Stimulated activated CD8-positive, alpha-beta memory T cell treated with anti-CD3 and anti-CD28 coated beads, Interleukin-4, amount 100 ng/mL, for 4 hours (primary cell): ENCODE data around the gene KDM5B.
"Not testable (repeated sequence)": the region's sequence is repeated elsewhere in the genome, so short reads cannot be mapped to it uniquely, and the experiment has no call there.

Source experiments
- DNase-seq, 2 donors: peaks; one replicate each; pipeline ENCODE4 v3.0.0-alpha.2; 2020; ENCODE audit warnings: low read depth in 2 of 2, low spot score in 1 of 2

The KDM5B gene

GRCh38 chr1:202716654-202717053 lies 91.6 kb downstream of the KDM5B start:
- DNase-seq = no peak

DNA sequence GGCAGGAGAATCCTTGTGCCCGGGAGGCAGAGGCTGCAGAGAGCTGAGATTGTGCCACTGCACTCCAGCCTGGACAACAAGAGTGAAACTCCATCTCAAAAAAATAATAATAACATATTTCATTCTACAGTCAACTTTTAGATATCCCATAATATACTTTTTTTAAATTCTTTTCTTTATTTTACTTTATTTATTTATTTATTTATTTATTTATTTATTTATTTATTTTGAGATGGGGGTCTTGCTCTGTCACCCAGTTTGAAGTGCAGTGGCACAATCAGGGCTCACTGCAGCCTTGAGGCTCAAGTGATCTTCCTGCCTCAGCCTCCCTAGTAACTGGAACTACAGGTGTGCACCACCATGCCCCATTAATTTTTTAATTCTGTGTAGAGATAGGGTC lies 94.0 kb downstream of the KDM5B start:
- DNase-seq = not testable (repeated sequence)

GRCh38 chr1:202713110-202713509 lies 95.1 kb downstream of the KDM5B start:
- no peak for DNase-seq

DNA sequence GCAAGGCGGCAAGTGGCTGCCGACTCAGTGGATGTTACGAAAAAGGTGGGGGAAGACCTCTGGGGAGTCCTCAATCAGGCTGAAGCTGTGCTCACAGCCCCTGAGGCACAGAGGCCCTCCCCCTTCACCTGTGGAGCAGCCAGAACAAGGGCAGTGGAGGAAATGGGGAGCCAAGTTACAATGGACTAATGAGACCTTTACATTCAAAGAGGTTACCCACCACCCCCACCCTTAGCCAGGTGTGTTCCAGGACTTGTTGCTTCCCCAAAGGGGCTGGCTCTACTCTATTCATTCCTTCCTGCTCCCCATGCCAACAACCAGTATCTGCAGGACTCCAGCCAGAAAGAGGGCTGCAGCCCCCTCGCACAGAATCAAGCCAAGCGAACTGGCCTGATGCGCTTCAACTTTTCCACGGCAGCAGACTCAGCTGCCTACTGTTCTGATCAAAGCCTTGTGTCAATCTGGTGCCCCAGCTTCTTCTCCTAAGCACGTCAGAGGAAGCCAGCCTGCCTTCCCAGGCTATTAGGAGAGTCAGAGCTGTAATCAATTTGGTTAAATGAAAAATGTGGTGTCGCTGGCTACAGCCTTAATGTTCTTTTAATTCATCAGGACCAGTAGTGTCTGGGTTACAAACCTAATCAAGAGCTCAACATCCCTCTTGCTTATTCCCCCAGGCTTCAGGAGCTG lies 96.1 kb downstream of the KDM5B start:
- DNase-seq = no peak

DNA sequence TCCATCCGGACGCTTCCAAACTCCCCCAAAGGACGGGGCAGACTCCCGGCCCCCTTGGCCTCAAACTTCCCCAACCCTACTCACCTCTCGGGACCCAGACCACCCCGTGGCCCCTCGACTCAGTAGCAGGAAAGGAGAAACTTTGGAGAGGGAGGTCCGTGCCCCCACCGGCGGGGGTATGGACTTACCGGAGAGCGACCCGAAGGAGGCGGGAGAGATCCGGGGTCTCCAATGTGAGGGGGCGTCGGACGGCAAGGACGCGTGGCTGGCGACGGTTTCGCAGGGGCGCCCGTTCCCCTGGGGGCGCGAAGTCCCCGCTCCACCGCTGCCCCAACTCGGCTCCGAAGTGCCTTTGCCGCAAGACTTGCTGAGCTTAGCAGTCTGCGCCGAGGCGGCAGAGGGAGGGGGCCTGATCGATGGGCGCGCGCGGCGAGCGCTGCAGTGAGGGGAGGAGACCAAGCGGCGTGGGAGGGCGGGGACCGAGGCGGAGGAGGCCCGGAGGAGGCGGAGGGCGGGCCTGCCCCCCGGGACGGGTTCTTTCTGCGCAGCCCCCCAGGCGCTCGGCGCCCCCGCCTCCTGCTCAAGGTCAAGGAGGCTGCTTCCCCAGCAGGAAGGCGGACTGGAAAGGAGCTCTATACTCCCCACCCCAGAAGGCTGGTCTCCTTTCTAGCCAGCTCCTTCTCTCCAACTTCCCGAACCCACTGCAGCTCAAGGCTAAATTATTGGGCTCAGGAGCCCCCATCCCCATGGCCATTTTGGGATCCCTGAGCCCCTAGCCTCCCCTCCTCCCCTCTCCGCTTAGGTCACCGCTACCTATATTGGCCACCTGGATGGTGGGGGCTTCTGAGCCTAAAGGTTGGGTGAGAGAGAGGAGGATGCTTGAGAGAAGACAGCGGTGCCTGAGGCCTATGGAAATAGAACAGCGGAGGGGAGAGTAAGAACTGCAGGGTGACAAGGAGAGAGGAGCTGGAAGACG lies 97.9 kb downstream of the KDM5B start, which contains the start of gene SYT2:
TSS of gene SYT2 (minus strand) at position 385 of the 976 bp plus-strand sequence. CDS start 104,682 bp downstream, outside the sequence.
- no peak for DNase-seq

DNA sequence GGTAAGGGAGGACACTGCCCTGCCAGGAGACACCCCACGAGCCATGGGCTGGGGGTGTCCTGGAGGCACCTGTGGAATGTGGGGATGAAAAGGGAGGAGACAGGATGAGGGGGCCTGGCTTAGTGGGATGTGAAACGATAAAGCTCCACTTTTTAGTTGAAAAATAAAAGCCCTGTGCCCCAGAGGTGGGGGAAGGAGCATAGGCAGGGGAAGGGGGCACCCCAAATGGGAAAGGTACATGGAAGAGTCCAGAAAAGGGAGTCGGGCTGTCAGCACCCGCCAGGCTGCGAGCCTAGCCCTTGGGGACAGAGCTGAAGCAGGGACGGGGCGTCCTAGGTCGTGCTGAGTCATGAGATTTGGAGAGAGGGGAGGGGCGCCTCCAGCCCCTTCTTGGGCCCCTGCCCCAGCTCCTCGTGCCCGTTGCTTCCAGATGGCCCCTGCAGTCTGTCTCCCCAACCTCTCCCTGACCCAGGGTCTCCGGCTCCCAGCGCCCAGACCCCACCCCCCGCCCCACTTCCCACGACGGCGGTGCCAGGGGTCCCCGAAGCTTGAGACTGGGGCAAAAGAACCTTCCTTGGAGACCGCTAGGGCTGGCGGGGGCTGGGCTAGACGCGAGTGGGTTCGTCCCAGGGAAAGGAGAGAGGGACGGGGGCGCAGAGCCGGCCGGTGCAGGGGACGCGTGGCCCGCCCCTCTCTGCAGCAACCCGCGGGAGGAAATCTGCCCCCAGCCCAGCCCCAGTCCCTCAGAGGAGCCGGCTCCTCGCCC lies 98.8 kb downstream of the KDM5B start:
- DNase-seq = no peak

DNA sequence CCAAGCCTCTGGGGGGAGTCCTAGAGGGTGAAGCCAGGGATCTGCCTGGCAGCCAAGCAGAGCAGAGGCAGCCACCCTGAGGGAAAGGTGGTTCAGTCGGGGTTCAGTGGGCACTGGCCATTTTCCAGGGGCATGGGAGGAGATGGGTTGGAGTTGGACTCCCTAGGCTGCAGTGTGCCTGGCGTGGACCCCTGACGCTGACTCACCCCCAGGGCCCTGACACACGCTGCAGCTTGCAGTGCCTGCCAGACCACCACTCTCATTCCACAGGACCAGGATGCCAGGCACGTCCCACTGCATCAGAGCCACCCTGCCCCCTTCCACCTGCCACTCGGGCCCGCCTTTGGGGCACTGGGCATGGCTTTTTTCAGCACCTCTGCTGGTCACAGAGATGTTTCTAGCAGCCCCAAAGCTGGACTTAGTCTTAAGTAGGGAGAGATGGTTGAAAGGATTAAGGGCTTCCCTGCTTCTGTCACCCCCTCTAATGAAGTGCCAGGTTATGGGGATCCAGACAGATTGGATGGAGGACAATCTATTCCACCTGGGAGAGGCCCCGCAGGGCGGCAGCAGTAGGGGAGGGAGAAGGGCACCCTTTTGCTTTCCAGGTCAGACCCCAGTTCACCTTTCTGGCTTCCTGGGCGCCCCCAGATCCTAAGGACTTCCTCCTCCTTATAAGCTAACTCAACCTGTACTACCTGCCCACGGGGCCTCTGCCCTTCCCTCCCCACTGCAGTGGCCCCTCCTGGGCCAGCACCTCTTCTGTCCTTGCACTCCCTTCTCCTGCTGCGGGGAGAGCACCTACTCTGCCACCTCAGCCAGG lies 99.6 kb downstream of the KDM5B start:
- DNase-seq = no peak

DNA sequence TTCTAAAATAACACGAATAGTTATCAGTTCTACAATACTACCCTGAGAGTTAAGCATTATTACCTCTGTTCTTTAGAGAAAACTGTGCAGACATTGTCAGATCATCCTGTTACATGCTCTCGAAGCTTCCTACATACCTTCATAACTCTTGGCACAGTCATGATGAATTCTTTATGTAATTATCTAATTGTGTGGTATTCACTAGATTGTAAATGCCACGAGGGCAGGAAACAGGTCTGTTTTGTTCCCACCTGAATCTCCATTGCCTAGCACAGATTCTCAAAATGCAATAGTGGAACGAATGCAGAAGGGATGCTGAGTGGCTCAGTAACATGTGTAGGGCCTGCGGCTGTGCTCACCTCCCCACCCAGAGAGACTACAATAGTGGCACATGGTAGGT lies 101.4 kb downstream of the KDM5B start:
- DNase-seq = no peak

DNA sequence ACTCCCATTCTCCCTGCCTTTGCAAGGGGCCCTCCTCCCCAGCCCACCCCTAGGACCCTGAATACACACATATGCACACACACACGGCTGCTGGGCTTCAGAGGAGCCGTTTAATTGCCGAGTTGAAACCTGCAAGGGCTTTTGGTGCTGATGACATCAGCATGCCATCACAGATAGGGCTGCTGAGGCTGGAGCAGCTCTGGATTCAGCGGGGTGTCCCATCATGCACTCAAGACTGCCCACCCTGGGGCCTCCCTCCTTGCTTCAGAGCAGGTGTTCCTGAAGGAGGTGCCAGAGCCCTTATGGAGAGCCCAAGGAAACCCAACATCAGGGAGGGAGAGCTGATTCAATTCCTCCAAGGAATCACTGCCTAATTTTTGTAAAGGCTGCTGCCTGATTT lies 103.6 kb downstream of the KDM5B start:
- DNase-seq = no peak

DNA sequence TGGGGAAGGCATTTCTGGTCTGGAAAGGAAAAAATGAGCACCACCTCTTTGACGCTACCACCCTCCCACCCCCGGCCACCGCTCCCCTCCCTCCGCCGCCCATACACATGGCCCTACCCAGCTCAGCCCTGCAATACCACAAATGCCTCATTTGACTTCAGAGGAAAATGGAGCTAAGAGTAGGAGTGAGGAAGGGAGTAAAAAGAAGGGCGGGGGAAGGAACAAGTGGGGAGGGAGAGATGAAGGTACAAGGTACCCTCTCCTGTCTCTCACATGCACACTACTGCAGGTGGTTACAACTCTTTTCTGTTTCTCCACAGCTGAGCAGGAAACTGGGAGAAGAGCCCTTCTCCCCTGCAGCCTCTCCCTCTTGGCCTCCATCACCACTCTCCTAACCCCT lies 105.0 kb downstream of the KDM5B start:
- no peak for DNase-seq

DNA sequence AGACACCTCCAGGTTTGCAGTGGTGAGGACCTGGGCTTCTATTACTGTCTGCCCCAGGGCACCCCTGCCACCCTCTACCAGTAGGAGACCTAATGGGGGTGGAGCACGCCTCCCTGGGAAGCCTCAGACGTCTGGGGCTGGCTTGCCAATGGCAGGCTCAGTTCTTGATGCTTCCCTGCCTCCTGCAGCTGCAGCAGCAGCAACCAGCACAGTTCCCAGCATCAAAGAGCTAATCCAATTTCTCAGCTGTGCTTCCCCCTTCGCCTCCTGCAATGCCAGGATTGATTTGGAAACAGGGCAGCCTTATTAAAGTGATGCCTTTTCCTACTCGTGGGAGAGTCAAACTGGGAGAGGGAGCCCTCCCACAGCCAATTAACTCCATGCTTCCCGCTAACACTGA lies 106.1 kb downstream of the KDM5B start:
- no peak for DNase-seq

- DNase-seq = no peak
Measured at GRCh38 chr1:202701200-202701599, 107.0 kb downstream of the KDM5B start.

- no peak for DNase-seq
Measured at GRCh38 chr1:202700061-202700460, 108.2 kb downstream of the KDM5B start.

DNA sequence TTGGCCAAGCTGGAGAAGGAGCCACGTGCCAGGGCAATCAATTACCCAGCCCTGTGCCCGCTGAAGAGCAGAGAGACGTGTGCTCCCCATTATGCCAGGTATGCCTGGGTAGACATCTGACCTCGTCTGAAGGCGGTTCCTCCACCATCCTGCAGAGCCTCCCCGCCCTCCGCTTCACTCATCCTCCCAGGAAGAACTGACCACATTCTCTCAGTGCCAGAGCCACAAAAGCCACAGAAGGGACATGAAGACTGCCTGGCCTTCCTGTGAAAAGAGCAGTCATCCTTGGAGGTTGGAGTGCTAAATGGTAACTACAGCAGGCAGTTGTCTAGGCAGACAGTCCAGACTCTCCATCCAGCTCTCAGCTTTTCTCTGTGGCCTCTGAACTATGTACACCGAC lies 109.9 kb downstream of the KDM5B start:
- no peak for DNase-seq

- DNase-seq = no peak
Measured at GRCh38 chr1:202697038-202697437, 111.2 kb downstream of the KDM5B start.

DNA sequence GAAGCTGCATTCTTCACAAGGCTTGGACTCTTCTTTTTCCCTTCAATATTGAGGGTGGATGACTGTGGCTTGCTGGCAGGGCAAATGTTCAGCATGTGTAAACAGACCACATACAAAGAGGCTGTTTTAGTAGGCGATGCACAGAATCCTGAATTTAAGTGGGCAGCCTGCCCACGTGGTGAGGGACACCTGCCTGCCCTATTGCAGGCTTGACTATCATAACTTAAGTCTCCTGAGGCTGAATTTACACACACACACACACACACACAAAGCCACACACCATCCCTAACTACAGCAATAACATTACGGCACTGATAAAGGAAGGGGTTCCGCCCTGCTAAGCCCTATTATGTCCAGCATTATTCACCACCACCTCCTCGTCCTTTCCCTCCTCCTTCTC lies 113.9 kb downstream of the KDM5B start:
- DNase-seq = no peak

- DNase-seq = peak; percentile 8 to 40
Measured at GRCh38 chr1:202692959-202693555, 115.2 kb downstream of the KDM5B start.

- DNase-seq = no peak
Measured at GRCh38 chr1:202691816-202692215, 116.4 kb downstream of the KDM5B start.

- DNase-seq = no peak
Measured at GRCh38 chr1:202689493-202690342, 118.5 kb downstream of the KDM5B start.
